Ovary (tissue), 9 donors: ENCODE data around the gene ADAMTS12. TPM values are rescaled to one million over a fixed set of nuclear protein-coding genes. Genes with fewer than 3 reads are reported as not detected.

Source experiments
- DNase-seq, 5 donors: peaks; one replicate each; pipeline ENCODE4 v3.0.0-alpha.2; 2019 to 2020
- H3K27ac ChIP-seq, 2 donors: fragments of 200-600 bp; one replicate each; pipeline versions ENCODE4 v1.5.1 to v1.8.0; 2019 to 2022
- H3K27me3 ChIP-seq: fragments of 200-600 bp; one replicate; pipeline ENCODE4 v1.8.0; 2022
- H3K36me3 ChIP-seq: fragments of 200-600 bp; sonication (generic); one replicate; pipeline ENCODE4 v1.5.1; 2019
- H3K4me1 ChIP-seq: one replicate; pipeline ENCODE4 v1.8.1; 2013; ENCODE audit warnings: mild to moderate bottlenecking, moderate library complexity; ENCODE audit not compliant: insufficient read depth
- H3K4me3 ChIP-seq: fragments of 200-600 bp; sonication (generic); one replicate; pipeline ENCODE4 v1.5.1; 2017
- H3K9me3 ChIP-seq, 2 donors: fragments of 200-600 bp in 1 of 2; sonication (generic) in 1 of 2; one replicate each; pipeline versions ENCODE4 v1.5.1 to v1.8.1; 2013 to 2019; ENCODE audit warnings: mild to moderate bottlenecking in 1 of 2, moderate library complexity in 1 of 2
- CTCF ChIP-seq, 3 donors: fragments of 450-650 bp in 2 of 3; fragments of 200-600 bp in 1 of 3; IDR thresholded peaks; one replicate each; pipeline versions ENCODE4 v1.5.1 to v1.8.0; 2016 to 2022; ENCODE audit warnings: antibody characterized with exemption in 3 of 3, mild to moderate bottlenecking in 1 of 3
- EP300 ChIP-seq: sonication (generic); formaldehyde crosslinking; IDR thresholded peaks from one replicate; pipeline ENCODE4 v1.6.1; 2017; ENCODE audit warnings: antibody characterized with exemption
- POLR2A ChIP-seq: fragments of 450-650 bp; IDR thresholded peaks from one replicate; pipeline ENCODE4 v1.6.1; 2017; ENCODE audit warnings: antibody characterized with exemption, mild to moderate bottlenecking, moderate library complexity
- WGBS, 3 donors: extraction: QIAGEN DNeasy Blood & Tissue Kit in 1 of 3; methylation state at CpG; one replicate each; pipeline versions ENCODE4 v1.1.5 to v1.1.7; 2013 to 2017; 5-methylcytosine and 5-hydroxymethylcytosine counted together
- intact Hi-C, 4 donors: fragments of 100-400 bp; cut with DNase I; formaldehyde crosslinking; loops; one replicate each; pipeline versions ENCODE4 v1.11.0 to v1.15.1; 2022 to 2023
- polyA plus RNA-seq, 2 donors: library from polyadenylated mRNA; stranded (reverse); fragments of 200-250 nt in 1 of 2; fragments of 350-450 nt in 1 of 2; fragmentation: Illumina TruSeq in 1 of 2; extraction: RNeasy Lipid Tissue Mini Kit (QIAGEN cat#74804) in 1 of 2; gene quantifications; one replicate each; pipeline ENCODE4 v1.2.3, GENCODE V29; 2013 to 2014
- total RNA-seq, 7 donors: library from RNA; depleted of rRNA in 2 of 7; stranded (reverse); fragments of >200 nt in 2 of 7; fragmentation: NEBNext Ultra II Directional in 3 of 7; extraction: Animal tissue kit (Norgen Biotek cat#: 25700) in 3 of 7; gene quantifications; one replicate each; pipeline versions ENCODE4 v1.1.0 to v1.2.4, GENCODE V29; 2016 to 2023
- donor health status: DM: no; HTN: no; CAD: no; lungs with moderate emphysema.
- donor health status: DM: no; HTN: no; CAD: no.
- donor health status: Bipolar disorder and iron deficiency.
- donor health status: DM: yes; HTN: yes; CAD: no.
- donor health status: DM: no; HTN: no; CAD: no.
- donor health status: DM: yes; HTN: yes; CAD: no.

The ADAMTS12 gene
- total and polyA plus RNA-seq, 9 donors: 2.9 to 9.8 (median 5.5) TPM

- H3K4me3 ChIP-seq: no peak overlapping the region
- H3K9me3 ChIP-seq: no peaks in the 10 kb centered on the region
- intact Hi-C loops: no loop called here
- H3K4me1 ChIP-seq: peaks cover 17% of the 10 kb centered on the region
- H3K27me3 ChIP-seq: no peaks in the 10 kb centered on the region
- 6 to 21% (median 10%) methylated on average over 5 of the region's 5 CpGs for WGBS, 3 donors
- no peak overlapping the region for H3K27ac ChIP-seq
- TF ChIP-seq EP300 (no peak), CTCF (IDR thresholded peaks at IDR 0.05) (no peak)
- no peaks in the 10 kb centered on the region for H3K36me3 ChIP-seq
- no peak for DNase-seq
These were observed 39.5 kb downstream of the ADAMTS12 start for GRCh38 chr5:33852319-33852718.

- Histone ChIP-seq H3K4me1 (peaks cover 18% of the 10 kb centered on the region), H3K9me3 (no peaks in the 10 kb centered on the region), H3K4me3 (no peak overlapping the region), H3K36me3 (no peaks in the 10 kb centered on the region), H3K27me3 (no peaks in the 10 kb centered on the region), H3K27ac (no peak overlapping the region)
- 87 to 93% (median 91%) methylated on average over 9 of the region's 9 CpGs for WGBS, 3 donors
- TF ChIP-seq POLR2A: no peak
- TF ChIP-seq EP300: no peak
- no peak for TF ChIP-seq CTCF (IDR thresholded peaks at IDR 0.05)
- intact Hi-C loops: no loop called here
- DNase-seq: no peak
These were observed 41.6 kb downstream of the ADAMTS12 start for GRCh38 chr5:33850100-33850594.

- 94 to 95% (median 95%) methylated on average over 2 of the region's 2 CpGs for WGBS, 3 donors
- peaks cover 13% of the 10 kb centered on the region for H3K4me1 ChIP-seq
- DNase-seq: no peak
- no peaks in the 10 kb centered on the region for H3K27me3 ChIP-seq
- no peak overlapping the region for H3K4me3 ChIP-seq
- H3K36me3 ChIP-seq: no peaks in the 10 kb centered on the region
- TF ChIP-seq CTCF (IDR thresholded peaks at IDR 0.05) (no peak), EP300 (no peak), POLR2A (no peak)
- intact Hi-C loops: no loop called here
- H3K9me3 ChIP-seq: no peaks in the 10 kb centered on the region
- no peak overlapping the region for H3K27ac ChIP-seq
These were observed 43.2 kb downstream of the ADAMTS12 start for GRCh38 chr5:33848554-33848953.

- H3K36me3 ChIP-seq: no peaks in the 10 kb centered on the region
- H3K4me1 ChIP-seq: peaks cover 12% of the 10 kb centered on the region
- H3K9me3 ChIP-seq: no peaks in the 10 kb centered on the region
- WGBS, 3 donors: 49 to 61% (median 56%) methylated on average over 2 of the region's 2 CpGs
- no peaks in the 10 kb centered on the region for H3K27me3 ChIP-seq
- intact Hi-C loops: no loop called here
- DNase-seq: no peak
- TF ChIP-seq EP300 (no peak), POLR2A (no peak), CTCF (IDR thresholded peaks at IDR 0.05) (no peak)
- H3K4me3 ChIP-seq: no peak overlapping the region
- no peak overlapping the region for H3K27ac ChIP-seq
These were observed 44.9 kb downstream of the ADAMTS12 start for GRCh38 chr5:33846851-33847250.
